GM12892 (cell line): ENCODE results near the gene FBXO36.
"Not testable (repeated sequence)": the region's sequence is repeated elsewhere in the genome, so short reads cannot be mapped to it uniquely, and the experiment has no call there.

Source experiments
- POLR2A ChIP-seq: IDR thresholded peaks from 2 replicates; pipeline ENCODE4 v1.6.1; 2011; ENCODE audit warnings: low read depth, low read length, control low read depth
- POLR2AphosphoS5 ChIP-seq: IDR thresholded peaks from 2 replicates; pipeline ENCODE4 v1.6.1; 2011; ENCODE audit warnings: low read depth, low read length, control low read depth

DNA sequence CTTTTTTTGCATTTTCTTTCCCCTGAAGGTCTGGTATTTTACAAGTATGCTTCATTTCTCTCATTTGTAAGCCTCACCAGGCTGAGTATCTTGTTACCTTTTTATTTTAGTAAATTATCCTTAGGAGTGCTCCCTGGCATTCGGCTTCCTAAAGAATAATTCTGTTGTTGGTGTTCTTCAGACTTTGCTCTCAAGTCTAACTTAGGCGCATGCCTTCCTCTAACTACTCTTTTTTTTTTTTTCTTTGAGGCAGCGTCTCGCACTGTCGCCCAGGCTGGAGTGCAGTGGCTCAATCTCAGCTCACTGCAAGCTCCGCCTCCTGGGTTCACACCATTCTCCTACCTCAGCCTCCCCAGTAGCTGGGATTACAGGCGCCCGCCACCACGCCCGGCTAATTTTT is 2.2 kb downstream of the FBXO36 start:
- not testable (repeated sequence) for TF ChIP-seq POLR2A, POLR2AphosphoS5
